Thymus (tissue), 11 donors: Measurements from ENCODE around the gene ZNF609. TPM values are rescaled to one million over a fixed set of nuclear protein-coding genes. Genes with fewer than 3 reads are reported as not detected.

Experiments used
- DNase-seq, 9 donors: peaks; one replicate each; pipeline ENCODE4 v3.0.0-alpha.2; 2013; ENCODE audit warnings: low spot score in 9 of 9, low read depth in 6 of 9, missing footprints in 1 of 9
- H3K27ac ChIP-seq, 2 donors: one replicate each; pipeline ENCODE4 v1.5.1; 2013; ENCODE audit warnings: control low read depth in 1 of 2, low read depth in 1 of 2, low read length in 1 of 2, mild to moderate bottlenecking in 1 of 2, moderate library complexity in 1 of 2
- H3K27me3 ChIP-seq, 2 donors: one replicate each; pipeline ENCODE4 v1.5.1; 2013; ENCODE audit warnings: low read length in 1 of 2; ENCODE audit not compliant: control insufficient read depth in 2 of 2, insufficient read depth in 1 of 2
- H3K36me3 ChIP-seq, 2 donors: one replicate each; pipeline ENCODE4 v1.5.1; 2013; ENCODE audit warnings: low read length in 1 of 2, mild to moderate bottlenecking in 1 of 2, moderate library complexity in 1 of 2; ENCODE audit not compliant: control insufficient read depth in 2 of 2, insufficient read depth in 2 of 2
- H3K4me1 ChIP-seq, 2 donors: one replicate each; pipeline ENCODE4 v1.5.1; 2013; ENCODE audit warnings: low read length in 2 of 2; ENCODE audit not compliant: control insufficient read depth in 2 of 2, insufficient read depth in 2 of 2
- H3K4me3 ChIP-seq, 2 donors: one replicate each; pipeline ENCODE4 v1.5.1; 2013; ENCODE audit warnings: low read length in 2 of 2, control low read depth in 1 of 2, mild to moderate bottlenecking in 1 of 2
- H3K9me3 ChIP-seq, 2 donors: one replicate each; pipeline ENCODE4 v1.5.1; 2013; ENCODE audit warnings: low read length in 1 of 2, mild to moderate bottlenecking in 1 of 2; ENCODE audit not compliant: control insufficient read depth in 2 of 2, insufficient read depth in 1 of 2
- WGBS: extraction: QIAGEN DNeasy Blood & Tissue Kit; methylation state at CpG from one replicate; pipeline ENCODE4 v1.1.7; 2013; 5-methylcytosine and 5-hydroxymethylcytosine counted together
- polyA plus RNA-seq: library from polyadenylated mRNA; stranded (reverse); fragments of 200-250 nt; gene quantifications from one replicate; pipeline ENCODE4 v1.2.3, GENCODE V29; 2013
- total RNA-seq: library from RNA; stranded (reverse); fragments of 120-200 nt; gene quantifications from one replicate; pipeline ENCODE4 v1.2.4, GENCODE V29; 2013
- donor health status: healthy.

The ZNF609 gene
- total and polyA plus RNA-seq, 2 donors: 7.5 to 16.8 TPM

DNA sequence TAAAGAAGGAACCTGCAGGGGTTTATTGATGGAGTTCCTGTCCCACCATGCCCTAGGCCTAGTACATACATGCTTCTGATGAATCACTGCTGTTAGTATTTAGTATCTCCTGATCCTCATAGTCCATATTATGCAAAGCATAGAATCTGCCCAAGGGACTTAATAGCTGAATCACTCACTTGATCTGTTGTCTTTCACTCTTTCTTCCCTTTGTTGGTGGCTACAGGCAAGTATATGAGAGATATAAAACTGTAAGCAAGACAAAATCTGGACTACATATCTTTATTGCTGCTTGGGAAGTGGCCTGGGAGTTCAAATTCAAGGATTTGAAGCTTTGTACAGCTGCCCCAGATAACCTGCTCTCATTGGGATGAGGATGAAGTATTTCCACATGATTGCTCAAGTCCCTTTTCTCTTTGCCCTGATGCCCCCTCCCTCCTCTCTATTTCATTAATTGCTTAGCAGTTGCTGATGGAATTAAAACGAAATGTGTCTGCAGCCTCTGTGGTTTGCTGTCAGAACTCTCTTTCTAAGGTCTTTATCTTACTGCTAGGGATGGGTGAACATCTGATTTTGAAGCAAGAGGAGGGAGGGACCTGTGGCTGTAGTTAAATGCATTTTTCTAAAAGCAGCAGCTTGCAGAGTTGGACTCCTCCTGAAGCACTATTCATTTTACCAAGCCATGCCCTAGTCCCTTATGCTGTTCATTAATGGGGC is 114.1 kb downstream of the ZNF609 start:
- no peak for DNase-seq
- H3K4me1 ChIP-seq: peaks cover 4 to 9% of the 10 kb centered on the region in 2 donors
- no peak overlapping the region for H3K27ac ChIP-seq
- 4% methylated on average over 1 of the region's 1 CpG for WGBS
- H3K9me3 ChIP-seq: peaks cover 0 to 4% of the 10 kb centered on the region in 2 donors
- H3K4me3 ChIP-seq: no peak overlapping the region
- H3K36me3 ChIP-seq: no peaks in the 10 kb centered on the region
- H3K27me3 ChIP-seq: no peaks in the 10 kb centered on the region

- peaks cover 0 to 2% of the 10 kb centered on the region in 2 donors for H3K4me1 ChIP-seq
- H3K27me3 ChIP-seq: no peaks in the 10 kb centered on the region
- no peak overlapping the region for H3K4me3 ChIP-seq
- H3K36me3 ChIP-seq: peaks cover 0 to 10% of the 10 kb centered on the region in 2 donors
- 97% methylated on average over 9 of the region's 9 CpGs for WGBS
- no peak overlapping the region for H3K27ac ChIP-seq
- DNase-seq: no peak
- peaks cover 3 to 17% of the 10 kb centered on the region in 2 donors for H3K9me3 ChIP-seq
These were observed 120.5 kb downstream of the ZNF609 start for GRCh38 chr15:64580696-64581407.

- Histone ChIP-seq H3K9me3 (peaks cover 3 to 17% of the 10 kb centered on the region in 2 donors), H3K36me3 (peaks cover 0 to 10% of the 10 kb centered on the region in 2 donors), H3K27ac (no peak overlapping the region), H3K27me3 (no peaks in the 10 kb centered on the region), H3K4me3 (no peak overlapping the region), H3K4me1 (peaks cover 0 to 2% of the 10 kb centered on the region in 2 donors)
- WGBS: 98% methylated on average over 2 of the region's 2 CpGs
- no peak for DNase-seq
These were observed 121.0 kb downstream of the ZNF609 start for GRCh38 chr15:64581408-64581761.

DNA sequence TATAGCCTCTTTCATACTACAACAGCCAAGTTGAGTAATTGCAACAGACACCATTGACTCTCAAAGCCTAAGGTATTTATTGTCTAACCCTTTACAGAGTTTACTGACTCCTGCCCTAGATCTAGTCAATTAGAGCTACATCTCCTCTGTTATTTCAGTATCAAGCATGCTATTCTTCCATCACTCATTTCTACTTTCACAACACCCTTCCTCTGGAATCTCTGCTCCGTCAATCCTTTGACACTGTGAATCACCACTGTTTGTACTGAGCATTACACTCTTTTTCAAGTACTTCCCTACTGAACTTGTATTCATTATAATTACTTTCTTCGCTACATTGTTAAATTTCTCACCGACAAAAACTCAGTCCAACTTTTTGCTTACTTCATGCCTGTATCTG is 121.8 kb downstream of the ZNF609 start:
- Histone ChIP-seq H3K27me3 (no peaks in the 10 kb centered on the region), H3K4me3 (no peak overlapping the region), H3K36me3 (peaks cover 0 to 10% of the 10 kb centered on the region in 2 donors), H3K9me3 (peaks cover 3 to 17% of the 10 kb centered on the region in 2 donors), H3K4me1 (peaks cover 0 to 2% of the 10 kb centered on the region in 2 donors), H3K27ac (no peak overlapping the region)
- no peak for DNase-seq
- WGBS: 96% methylated on average over 3 of the region's 3 CpGs

- peak overlapping the region; percentile 36 to 53 for H3K27ac ChIP-seq
- peak in 4 of 9 donors; percentile 10 to 43 (median 16) for DNase-seq
- H3K4me3 ChIP-seq: no peak overlapping the region
- H3K4me1 ChIP-seq: peaks cover 0 to 2% of the 10 kb centered on the region in 2 donors
- no peaks in the 10 kb centered on the region for H3K27me3 ChIP-seq
- 69% methylated on average over 4 of the region's 4 CpGs for WGBS
- H3K9me3 ChIP-seq: peaks cover 3 to 17% of the 10 kb centered on the region in 2 donors
- peaks cover 0 to 10% of the 10 kb centered on the region in 2 donors for H3K36me3 ChIP-seq
These were observed 123.1 kb downstream of the ZNF609 start for GRCh38 chr15:64583519-64583918.

GRCh38 chr15:64583983-64584382 is 123.6 kb downstream of the ZNF609 start:
- 95% methylated on average over 3 of the region's 3 CpGs for WGBS

DNA sequence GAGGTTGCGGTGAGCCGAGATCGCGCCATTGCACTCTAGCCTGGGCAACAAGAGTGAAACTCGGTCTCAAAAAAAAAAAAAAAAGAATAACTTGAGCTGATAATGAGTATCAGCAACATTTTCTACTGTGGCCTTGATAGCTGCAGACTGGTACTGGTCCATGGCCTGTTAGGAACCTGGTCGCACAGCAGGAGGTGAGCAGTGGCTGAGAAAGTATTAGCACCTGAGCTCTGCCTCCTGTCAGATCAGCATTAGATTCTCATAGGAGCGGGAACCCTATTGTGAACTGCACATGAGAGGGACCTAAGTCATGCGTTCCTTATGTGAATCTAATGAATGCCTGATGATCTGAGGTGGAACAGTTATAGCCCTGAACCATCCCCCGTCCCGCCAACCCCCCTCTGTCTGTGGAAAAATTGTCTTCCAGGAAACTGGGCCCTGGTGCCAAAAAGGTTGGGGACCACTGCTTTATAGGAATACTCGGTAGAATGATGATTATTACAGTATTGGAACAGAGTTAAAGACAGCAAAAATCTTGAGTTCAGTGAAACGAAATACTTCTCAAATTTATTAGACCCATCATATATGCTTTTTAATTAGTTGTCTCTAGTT is 126.0 kb downstream of the ZNF609 start:
- 96% methylated on average over 12 of the region's 12 CpGs for WGBS

More at GRCh38 chr15:64583983-64584382, 123.6 kb downstream of the ZNF609 start:
- Histone ChIP-seq H3K27me3 (no peaks in the 10 kb centered on the region), H3K36me3 (peaks cover 0 to 10% of the 10 kb centered on the region in 2 donors), H3K4me3 (no peak overlapping the region), H3K27ac (peak overlapping the region in 1 of 2 donors; percentile 53), H3K9me3 (peaks cover 3 to 17% of the 10 kb centered on the region in 2 donors), H3K4me1 (peaks cover 0 to 2% of the 10 kb centered on the region in 2 donors)
- DNase-seq: no peak

GRCh38 chr15:64586984-64587383 is 126.6 kb downstream of the ZNF609 start:
- peaks cover 0 to 2% of the 10 kb centered on the region in 2 donors for H3K4me1 ChIP-seq
- no peak overlapping the region for H3K27ac ChIP-seq
- H3K27me3 ChIP-seq: no peaks in the 10 kb centered on the region
- no peak overlapping the region for H3K4me3 ChIP-seq
- no peak for DNase-seq
- H3K36me3 ChIP-seq: peaks cover 0 to 4% of the 10 kb centered on the region in 2 donors
- WGBS: 96% methylated on average over 4 of the region's 4 CpGs
- H3K9me3 ChIP-seq: no peaks in the 10 kb centered on the region

More for the DNA sequence above, 126.0 kb downstream of the ZNF609 start:
- no peak overlapping the region for H3K4me3 ChIP-seq
- peaks cover 0 to 2% of the 10 kb centered on the region in 2 donors for H3K4me1 ChIP-seq
- H3K9me3 ChIP-seq: peaks cover 0 to 2% of the 10 kb centered on the region in 2 donors
- H3K27me3 ChIP-seq: no peaks in the 10 kb centered on the region
- no peak overlapping the region for H3K27ac ChIP-seq
- no peak for DNase-seq
- H3K36me3 ChIP-seq: peaks cover 0 to 6% of the 10 kb centered on the region in 2 donors
